GM19023 (cell line): ENCODE data around the gene TSEN54.

Source experiments
- ATAC-seq: cut with Tn5 transposase; IDR thresholded peaks from one replicate; pipeline ENCODE4 v1.9.1; 2021; ENCODE audit warnings: mild to moderate bottlenecking, moderate library complexity; ENCODE audit not compliant: unreplicated experiment

The TSEN54 gene

DNA sequence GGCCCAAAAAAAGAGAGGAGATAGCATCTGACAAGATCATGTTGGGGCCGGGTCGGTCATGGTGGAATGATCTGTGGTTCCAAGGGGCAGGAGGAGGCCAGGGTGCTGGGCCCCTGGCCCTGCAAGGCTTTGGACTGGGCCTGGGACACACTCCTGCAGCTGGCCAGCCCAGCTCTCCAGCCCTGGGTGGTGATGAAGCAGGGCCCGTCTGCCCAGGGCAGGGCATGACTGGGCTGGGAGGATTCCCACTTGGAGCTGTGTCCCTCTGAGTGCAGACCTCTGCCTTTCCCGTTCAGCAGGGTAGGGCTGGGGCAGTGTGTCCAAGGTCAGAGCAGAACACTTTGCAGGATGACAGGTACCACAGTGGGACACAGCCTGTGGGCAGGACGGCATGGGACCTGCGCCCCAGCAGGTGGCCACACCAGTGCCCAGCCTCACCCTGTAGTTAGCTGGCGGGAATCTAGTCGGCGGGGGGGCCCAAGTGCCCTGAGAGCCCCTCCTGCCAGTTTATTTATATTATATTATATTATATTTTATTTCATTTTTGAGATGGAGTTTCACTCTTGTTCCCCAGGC lies 43.7 kb downstream of the TSEN54 start:
- no peak for ATAC-seq

DNA sequence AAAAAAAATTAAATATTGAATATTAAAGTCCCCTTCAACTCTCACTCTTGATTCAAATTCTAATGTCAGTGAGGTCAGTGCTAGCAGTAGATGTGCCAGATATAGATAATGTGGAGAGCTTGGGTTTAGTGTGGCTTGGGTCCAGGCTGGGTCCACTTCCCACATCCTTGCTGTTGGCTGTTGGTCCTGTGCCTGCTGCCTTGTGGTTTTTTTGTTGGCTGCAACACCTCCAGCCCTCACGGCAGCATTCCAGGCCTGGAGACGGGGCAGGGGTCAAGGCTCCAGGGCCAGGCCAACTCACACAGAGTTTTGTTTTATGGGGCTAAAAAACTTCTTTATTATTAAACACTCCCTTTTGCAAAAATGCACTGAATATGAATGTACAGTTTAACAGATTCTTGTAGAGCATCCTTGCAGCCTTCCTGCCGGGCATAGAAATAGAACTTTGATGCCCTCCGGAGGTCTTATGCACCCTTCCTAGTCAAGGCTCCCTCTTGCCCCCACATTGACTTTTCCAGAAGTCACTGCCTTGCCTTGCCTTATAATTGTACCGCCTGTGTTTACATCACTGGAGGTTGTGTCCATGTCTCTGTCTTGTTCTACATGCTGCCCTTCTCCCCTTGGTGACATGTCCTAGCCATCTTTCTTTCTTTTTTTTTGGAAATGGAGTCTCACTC lies 45.7 kb downstream of the TSEN54 start:
- no peak for ATAC-seq

DNA sequence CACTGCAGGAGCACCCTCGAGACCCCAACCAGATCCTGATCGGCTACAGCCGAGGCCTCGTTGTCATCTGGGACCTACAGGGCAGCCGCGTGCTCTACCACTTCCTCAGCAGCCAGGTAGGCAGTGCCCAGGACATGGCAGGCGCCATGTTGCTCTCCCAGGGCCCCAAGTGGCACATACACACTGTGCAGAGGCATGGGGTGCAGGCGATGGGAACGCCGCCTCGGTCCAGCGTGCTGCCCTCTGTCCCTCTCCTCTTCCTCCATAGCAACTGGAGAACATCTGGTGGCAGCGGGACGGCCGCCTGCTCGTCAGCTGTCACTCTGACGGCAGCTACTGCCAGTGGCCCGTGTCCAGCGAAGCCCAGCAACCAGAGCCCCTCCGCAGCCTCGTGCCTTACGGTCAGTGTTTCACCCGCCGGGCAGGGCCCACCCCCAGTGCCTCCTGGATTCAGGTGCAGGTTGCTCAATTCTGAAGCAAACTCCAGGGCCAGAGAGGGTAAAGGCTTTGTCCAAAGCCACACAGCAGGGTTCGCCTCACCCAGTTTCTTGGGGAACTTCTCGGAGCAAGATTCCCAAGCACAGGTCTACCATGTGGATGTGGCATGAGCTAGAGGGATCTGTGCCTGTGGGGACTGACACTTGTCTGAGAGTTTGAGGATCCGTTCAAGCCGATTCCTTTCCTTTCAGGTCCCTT lies 46.9 kb downstream of the TSEN54 start:
- ATAC-seq = no peak

DNA sequence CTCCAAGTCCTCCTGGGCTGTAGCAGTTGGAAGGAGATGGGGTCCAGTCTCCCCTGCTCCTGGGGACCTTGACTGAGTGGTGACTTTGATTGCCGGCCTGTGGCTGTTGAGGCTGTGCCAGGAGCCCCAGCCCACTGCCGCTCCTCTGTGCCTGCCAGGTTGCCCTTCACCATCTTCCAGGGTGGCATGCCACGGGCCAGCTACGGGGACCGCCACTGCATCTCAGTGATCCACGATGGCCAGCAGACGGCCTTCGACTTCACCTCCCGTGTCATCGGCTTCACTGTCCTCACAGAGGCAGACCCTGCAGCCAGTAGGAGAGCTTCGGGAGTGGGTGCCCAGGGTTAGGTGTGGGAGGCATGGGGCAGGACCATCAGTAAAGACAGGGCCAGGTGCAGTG lies 47.9 kb downstream of the TSEN54 start:
- no peak for ATAC-seq

DNA sequence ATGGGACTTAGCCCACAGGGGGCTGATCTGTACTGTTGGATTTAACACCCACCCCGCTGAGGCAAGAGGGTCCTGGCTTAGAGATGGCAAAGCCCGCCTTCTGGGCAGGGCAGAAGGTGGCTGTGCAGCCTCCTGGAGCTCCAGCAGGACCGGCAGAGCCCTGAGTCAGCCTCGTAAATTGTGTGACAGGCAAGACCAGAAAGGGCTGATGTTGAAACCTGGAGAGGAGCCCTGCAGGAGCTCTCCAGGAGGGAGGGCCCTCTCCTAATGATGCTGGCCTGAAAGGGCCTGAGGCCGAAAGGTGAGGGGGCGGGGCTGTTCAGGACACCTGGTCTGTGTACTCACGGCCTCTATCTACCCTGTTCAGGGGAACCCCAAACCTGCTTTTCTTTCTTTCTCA lies 48.7 kb downstream of the TSEN54 start:
- ATAC-seq = no peak

DNA sequence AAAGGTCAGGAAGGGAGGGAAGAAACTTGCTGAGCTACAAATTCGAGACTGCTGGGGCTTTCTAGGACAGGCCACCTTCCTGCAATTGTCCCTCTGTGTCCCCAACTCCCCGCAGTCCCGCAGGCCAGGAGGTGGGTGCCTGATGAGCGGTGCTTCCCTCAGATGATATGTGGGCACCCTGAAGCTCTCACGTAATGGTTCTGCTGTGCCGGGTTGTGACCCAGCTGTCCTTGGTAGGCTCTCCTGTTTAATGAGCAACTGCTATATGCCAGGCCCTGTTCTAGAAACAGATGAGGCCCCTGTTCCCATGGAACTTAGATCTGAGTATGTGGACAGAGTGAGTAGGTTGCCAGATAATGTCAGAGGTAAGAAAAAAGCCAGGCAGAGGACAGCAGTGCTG lies 49.3 kb downstream of the TSEN54 start:
- no peak for ATAC-seq

DNA sequence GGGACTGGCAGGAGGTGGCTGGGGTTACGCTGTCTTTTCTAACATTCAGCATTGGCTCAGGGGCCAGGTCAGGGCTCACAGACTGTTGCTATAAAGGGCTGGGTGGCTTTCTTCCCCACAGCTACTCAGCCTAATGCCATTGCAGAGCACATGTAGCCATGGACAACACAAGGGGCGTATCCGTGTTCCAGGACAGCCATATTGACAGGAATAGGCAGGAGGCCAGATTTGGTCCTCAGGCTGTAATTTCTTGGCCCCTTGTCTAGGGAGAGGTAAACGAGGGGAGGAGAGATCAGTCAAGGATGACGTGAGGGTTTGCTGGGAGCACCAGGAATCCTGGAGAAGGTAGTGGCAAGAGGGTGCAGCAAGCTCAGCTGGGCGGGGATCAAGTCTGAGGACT lies 50.1 kb downstream of the TSEN54 start:
- no peak for ATAC-seq

DNA sequence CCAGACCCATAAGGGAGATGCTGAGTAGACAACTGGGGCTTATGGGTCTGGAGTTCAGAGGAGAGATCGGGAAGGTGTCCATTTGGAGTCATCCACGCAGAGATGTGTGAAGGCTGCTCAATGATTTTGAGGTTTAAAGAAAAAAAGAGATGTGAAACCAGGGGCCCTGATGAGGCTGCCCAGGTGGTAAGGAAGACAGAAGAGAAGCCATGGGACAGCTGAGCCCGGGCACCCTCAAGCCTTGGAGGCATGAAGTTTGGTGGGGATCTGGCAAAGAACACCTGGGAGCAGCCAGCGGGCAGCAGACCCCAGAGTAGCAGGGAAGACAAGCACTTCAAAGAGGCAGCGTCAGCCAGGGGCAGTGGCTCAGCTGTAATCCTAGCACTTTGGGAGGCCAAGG lies 50.5 kb downstream of the TSEN54 start:
- ATAC-seq = no peak

DNA sequence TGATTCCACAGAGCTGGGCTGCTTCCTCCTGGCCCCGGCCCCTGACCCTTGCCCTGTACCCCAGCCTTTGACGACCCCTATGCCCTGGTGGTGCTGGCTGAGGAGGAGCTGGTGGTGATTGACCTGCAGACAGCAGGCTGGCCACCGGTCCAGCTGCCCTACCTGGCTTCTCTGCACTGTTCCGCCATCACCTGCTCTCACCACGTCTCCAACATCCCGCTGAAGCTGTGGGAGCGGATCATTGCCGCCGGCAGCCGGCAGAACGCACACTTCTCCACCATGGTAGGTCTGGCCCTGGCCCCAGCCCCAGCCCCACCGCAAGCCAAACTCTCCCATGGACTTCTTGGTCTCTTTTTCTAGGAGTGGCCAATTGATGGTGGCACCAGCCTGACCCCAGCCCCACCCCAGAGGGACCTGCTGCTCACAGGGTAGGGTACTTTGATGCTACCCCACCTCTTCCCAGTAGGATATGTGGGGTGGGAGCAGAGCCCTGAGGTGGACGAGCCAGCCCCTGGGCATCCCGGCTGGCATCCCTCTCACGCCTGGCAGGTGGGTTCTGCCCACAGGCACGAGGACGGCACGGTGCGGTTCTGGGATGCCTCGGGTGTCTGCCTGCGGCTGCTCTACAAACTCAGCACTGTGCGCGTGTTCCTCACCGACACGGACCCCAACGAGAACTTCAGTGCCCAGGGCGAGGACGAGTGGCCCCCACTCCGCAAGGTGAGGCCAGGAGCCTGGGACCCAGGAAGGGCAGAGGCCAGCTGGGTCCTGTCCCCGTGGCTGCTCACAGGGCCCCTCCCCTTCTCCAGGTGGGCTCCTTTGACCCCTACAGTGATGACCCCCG lies 52.3 kb downstream of the TSEN54 start:
- no peak for ATAC-seq

DNA sequence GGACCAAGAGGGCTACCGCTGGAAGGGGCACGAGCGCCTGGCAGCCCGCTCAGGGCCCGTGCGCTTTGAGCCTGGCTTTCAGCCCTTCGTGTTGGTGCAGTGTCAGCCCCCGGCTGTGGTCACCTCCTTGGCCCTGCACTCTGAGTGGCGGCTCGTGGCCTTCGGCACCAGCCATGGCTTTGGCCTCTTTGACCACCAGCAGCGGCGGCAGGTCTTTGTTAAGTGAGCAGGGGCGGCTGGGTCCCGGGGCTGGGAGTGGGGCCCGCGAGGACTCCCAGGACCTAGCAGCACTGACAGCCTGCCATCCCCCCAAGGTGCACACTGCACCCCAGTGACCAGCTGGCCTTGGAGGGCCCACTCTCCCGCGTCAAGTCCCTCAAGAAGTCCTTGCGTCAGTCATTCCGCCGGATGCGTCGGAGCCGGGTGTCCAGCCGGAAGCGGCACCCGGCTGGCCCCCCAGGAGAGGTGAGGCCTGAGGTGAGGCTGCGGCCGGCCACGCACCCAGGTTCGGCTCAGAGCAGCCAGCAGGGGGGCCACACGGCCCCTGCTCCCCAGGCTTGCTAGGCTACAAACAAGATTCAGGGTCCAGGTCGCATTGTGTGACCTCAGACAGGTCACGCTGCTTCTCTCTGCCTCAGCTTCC lies 53.8 kb downstream of the TSEN54 start:
- ATAC-seq = no peak

DNA sequence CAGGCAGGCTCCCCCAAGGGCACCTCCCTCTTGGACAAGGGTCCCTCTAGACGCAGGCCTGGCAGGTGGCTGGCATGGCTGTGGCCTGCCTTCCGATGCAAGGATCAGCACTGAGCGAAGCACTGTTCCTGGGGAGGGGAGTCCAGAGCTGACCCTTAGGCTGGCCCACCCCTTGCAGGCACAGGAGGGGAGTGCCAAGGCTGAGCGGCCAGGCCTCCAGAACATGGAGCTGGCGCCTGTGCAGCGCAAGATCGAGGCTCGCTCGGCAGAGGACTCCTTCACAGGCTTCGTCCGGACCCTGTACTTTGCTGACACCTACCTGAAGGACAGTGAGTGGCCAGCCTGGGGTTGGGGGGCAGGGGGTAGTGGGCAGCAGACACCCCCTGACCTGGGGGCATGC lies 54.4 kb downstream of the TSEN54 start:
- no peak for ATAC-seq

DNA sequence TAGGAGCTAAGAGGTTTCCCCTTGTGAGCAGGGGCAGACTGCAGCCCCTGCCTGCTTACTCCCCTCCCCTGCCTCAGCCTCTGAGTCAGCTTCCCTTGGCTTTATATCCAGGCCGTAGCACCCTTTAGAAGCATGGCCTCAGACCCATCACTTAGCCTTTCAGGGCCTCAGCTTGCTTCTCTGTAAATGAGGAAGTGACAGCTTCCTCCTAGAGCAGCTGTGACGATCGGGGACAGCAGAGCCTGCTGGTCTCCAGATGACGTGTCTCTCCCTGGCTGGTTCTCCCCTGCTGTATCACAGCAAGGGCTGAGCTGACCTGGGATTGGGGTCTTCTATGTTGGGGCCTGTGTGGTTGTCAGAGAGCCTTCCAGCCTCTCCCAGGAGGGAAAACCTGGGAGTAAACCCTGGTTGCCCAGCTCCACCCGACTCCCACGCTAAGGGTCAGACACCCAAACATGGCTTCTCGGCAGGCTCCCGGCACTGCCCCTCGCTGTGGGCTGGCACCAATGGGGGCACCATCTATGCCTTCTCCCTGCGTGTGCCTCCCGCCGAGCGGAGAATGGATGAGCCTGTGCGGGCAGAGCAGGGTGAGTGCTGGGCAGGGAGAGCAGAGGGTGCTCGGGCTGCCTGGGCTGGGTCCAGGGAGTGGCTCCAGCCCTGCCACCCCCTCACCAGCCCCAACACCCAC lies 55.0 kb downstream of the TSEN54 start:
- ATAC-seq = no peak

DNA sequence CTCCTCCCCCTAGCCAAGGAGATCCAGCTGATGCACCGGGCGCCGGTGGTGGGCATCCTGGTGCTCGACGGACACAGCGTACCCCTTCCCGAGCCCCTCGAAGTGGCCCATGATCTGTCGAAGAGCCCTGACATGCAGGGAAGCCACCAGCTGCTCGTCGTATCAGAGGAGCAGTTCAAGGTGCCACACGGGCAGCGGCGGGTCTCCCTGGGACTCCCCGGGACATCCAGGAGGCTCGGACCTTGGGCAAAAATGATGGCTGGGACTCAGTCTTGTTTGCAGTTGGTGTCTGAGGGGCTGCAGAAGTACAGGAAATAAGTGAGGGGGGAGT lies 55.5 kb downstream of the TSEN54 start:
- ATAC-seq = no peak

DNA sequence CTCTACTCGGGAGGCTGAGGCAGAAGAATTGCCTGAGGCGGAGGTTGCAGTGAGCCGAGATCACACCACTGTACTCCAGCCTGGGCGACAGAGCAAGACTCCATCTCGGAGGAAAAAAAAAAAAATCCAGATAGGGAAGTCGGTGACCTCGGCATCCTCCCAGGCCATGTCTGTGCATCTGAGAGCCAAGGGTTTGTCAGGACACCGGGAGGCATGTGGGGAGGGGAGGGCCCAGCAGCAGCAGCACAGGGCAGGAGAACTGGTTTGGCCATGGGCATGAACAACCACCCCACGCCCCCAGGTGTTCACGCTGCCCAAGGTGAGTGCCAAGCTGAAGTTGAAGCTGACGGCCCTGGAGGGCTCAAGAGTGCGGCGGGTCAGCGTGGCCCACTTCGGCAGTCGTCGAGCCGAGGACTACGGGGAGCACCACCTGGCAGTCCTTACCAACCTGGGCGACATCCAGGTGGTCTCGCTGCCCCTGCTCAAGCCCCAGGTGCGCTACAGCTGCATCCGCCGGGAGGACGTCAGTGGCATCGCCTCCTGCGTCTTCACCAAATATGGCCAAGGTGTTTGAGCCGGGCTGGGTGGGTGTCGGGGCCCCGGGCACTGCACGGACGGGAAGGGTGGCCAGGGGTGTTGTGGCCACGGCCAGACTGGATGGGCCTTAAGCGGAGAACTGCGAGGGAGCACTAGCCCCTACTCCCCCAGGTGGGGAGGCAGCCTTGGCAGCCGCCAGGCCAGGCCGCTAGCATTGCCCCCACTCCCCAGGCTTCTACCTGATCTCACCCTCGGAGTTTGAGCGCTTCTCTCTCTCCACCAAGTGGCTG lies 56.6 kb downstream of the TSEN54 start:
- no peak for ATAC-seq

DNA sequence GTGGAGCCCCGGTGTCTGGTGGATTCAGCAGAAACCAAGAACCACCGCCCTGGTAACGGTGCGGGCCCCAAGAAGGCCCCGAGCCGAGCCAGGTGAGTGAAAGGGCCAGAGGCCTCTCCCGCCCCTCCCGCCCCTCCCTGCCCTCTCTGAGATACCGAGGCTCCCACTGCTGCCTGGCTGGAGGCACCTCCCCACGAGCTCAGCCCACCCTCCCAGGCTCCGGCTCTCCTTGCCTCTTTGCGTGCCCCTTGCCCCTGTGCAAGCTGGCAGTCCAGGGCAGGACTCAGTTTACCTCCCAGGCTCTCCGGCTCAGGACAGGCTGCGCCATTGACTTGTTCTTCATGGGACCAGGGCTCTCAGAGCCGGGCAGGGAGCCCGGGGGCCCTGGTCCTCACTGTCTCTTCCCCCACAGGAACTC lies 57.2 kb downstream of the TSEN54 start:
- ATAC-seq = no peak

DNA sequence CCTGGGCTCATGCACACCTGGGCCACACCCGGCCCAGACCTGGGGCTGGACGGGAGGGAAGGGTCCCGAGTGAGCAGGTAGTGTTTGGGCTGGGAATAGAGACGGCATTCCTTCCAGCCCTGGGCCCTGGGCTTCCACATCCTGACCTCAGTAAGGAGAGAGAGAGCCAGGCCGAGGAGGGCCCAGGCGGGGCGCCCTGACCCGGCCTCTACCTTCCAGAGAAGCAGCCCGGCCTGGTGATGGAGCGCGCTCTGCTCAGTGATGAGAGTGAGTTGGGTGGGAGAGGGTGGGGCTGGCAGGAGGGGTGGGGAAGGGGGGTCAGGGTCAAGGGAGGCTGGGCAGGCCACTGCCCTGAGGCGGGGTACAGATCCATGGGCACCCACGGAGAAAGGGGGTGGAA lies 57.7 kb downstream of the TSEN54 start:
- no peak for ATAC-seq
